Endothelial cell (in vitro differentiated cells): ENCODE measurements around the gene MACROD2. TPM values are rescaled to one million over a fixed set of nuclear protein-coding genes. Genes with fewer than 3 reads are reported as not detected.

Source experiments
- DNase-seq: peaks from one replicate; pipeline ENCODE4 v3.0.0; 2021; ENCODE audit warnings: low spot score
- H3K27ac Mint-ChIP-seq: one replicate; pipeline ENCODE4 v1.8.0; 2021; ENCODE audit warnings: mixed read lengths, inconsistent platforms; ENCODE audit not compliant: unreplicated experiment
- H3K27me3 Mint-ChIP-seq: one replicate; pipeline ENCODE4 v1.8.0; 2021; ENCODE audit warnings: mild to moderate bottlenecking, moderate library complexity, mixed read lengths, inconsistent platforms; ENCODE audit not compliant: unreplicated experiment
- H3K36me3 Mint-ChIP-seq: one replicate; pipeline ENCODE4 v1.8.0; 2021; ENCODE audit warnings: mild to moderate bottlenecking, low read depth, mixed read lengths, inconsistent platforms; ENCODE audit not compliant: unreplicated experiment
- H3K4me1 Mint-ChIP-seq: one replicate; pipeline ENCODE4 v1.8.0; 2021; ENCODE audit warnings: mild to moderate bottlenecking, mixed read lengths, inconsistent platforms; ENCODE audit not compliant: unreplicated experiment
- H3K4me3 Mint-ChIP-seq: one replicate; pipeline ENCODE4 v1.8.0; 2021; ENCODE audit warnings: mild to moderate bottlenecking, mixed read lengths, inconsistent platforms; ENCODE audit not compliant: unreplicated experiment
- H3K9me3 Mint-ChIP-seq: one replicate; pipeline ENCODE4 v1.8.0; 2021; ENCODE audit warnings: mixed read lengths, inconsistent platforms; ENCODE audit not compliant: unreplicated experiment
- total RNA-seq: library from RNA; stranded (reverse); fragmentation: NEBNext Ultra II Directional; extraction: Animal tissue kit (Norgen Biotek cat#: 25700); gene quantifications from one replicate; pipeline ENCODE4 v1.2.1, GENCODE V29; 2021; ENCODE audit not compliant: unreplicated experiment
- TF ChIP-seq, protein P1 (sequence below): fragments of 200-600 bp; sonication (generic); IDR thresholded peaks from one replicate; pipeline ENCODE4 v1.5.0; 2021; ENCODE audit warnings: antibody characterized with exemption; ENCODE audit not compliant: unreplicated experiment

The MACROD2 gene
- total RNA-seq, 1 donor from 2014 or later: 6.4 TPM

DNA sequence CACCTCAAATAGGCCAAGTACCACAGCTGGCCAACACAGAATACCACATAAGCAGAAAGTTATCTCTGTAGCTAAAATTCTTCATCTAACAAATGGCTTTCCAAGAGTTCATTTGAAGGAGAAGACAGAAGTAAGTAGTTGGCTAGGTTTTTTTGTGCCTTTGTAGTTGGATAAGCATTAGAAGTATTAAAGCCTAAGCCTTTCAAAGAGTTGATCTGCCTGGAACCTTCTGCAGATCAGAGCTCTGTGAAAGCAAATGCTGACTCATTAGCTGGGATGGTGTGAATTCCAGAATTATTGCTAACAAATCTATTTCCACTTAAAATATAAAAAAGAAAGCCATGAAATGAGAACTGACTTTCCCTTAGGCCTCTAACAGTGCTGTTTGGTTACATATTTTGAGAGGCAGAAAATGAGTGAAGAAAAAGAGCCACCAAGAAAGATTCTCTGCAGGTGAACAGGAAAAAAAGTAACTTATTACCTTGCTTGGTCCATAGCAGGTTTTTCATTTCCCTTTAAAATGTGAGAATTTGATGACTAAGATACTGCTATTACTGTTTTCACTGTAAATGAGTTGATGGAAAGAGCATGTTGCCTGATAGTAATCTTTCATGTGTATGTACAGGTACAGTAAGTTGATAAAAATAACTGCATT lies 1105.3 kb downstream of the MACROD2 start:
- no peak for DNase-seq
- no peak overlapping the region for H3K27ac Mint-ChIP-seq
- H3K27me3 Mint-ChIP-seq: no peaks in the 10 kb centered on the region
- TF ChIP-seq, protein P1, sequence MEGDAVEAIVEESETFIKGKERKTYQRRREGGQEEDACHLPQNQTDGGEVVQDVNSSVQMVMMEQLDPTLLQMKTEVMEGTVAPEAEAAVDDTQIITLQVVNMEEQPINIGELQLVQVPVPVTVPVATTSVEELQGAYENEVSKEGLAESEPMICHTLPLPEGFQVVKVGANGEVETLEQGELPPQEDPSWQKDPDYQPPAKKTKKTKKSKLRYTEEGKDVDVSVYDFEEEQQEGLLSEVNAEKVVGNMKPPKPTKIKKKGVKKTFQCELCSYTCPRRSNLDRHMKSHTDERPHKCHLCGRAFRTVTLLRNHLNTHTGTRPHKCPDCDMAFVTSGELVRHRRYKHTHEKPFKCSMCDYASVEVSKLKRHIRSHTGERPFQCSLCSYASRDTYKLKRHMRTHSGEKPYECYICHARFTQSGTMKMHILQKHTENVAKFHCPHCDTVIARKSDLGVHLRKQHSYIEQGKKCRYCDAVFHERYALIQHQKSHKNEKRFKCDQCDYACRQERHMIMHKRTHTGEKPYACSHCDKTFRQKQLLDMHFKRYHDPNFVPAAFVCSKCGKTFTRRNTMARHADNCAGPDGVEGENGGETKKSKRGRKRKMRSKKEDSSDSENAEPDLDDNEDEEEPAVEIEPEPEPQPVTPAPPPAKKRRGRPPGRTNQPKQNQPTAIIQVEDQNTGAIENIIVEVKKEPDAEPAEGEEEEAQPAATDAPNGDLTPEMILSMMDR: no peak
- no peaks in the 10 kb centered on the region for H3K9me3 Mint-ChIP-seq
- no peaks in the 10 kb centered on the region for H3K36me3 Mint-ChIP-seq
- H3K4me1 Mint-ChIP-seq: no peaks in the 10 kb centered on the region
- H3K4me3 Mint-ChIP-seq: no peak overlapping the region

DNA sequence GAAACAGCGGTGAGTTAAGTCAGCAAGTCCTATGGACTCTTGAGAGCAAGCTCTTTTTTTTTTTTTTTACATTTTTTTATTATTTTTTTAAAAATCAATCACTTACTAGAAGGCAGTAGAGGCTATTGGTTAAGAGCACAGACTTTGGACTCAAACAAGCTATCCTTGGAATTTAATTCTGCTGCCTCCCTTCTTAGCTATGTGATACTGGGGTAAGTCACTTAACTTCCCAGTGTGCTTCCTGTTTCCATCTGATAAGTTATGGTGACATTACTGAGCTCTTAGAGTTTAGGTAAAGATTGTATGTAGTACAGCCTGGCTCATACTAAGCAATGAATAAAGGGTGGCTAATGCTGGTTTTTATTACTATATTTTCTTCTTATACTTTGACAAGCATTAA lies 1112.6 kb downstream of the MACROD2 start:
- Mint-ChIP-seq H3K9me3 (no peaks in the 10 kb centered on the region), H3K36me3 (no peaks in the 10 kb centered on the region), H3K4me3 (no peak overlapping the region), H3K27me3 (no peaks in the 10 kb centered on the region), H3K27ac (no peak overlapping the region), H3K4me1 (no peaks in the 10 kb centered on the region)
- DNase-seq: no peak
- TF ChIP-seq, protein P1: no peak

DNA sequence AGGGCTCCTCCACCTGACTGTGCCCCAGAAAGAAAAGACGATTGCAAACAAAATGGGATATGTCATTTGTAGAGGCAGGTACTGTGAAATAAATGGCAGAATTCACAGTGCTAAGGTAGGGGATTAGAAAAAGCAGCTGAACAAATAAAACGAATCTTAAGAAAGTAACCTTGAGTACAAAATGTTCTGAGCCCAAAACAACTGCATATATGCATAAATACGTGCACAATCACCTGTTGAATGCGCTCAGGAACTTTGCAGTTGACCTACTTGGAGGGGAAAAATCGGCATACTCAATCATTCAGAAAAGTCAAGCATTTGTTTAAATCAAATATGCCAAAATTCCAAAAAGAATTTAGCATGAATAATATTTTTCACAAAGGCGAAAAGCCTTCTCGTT lies 1114.2 kb downstream of the MACROD2 start:
- no peak overlapping the region for H3K4me3 Mint-ChIP-seq
- TF ChIP-seq, protein P1: no peak
- H3K27me3 Mint-ChIP-seq: no peaks in the 10 kb centered on the region
- no peak overlapping the region for H3K27ac Mint-ChIP-seq
- DNase-seq: no peak
- no peaks in the 10 kb centered on the region for H3K4me1 Mint-ChIP-seq
- no peaks in the 10 kb centered on the region for H3K9me3 Mint-ChIP-seq
- H3K36me3 Mint-ChIP-seq: no peaks in the 10 kb centered on the region

DNA sequence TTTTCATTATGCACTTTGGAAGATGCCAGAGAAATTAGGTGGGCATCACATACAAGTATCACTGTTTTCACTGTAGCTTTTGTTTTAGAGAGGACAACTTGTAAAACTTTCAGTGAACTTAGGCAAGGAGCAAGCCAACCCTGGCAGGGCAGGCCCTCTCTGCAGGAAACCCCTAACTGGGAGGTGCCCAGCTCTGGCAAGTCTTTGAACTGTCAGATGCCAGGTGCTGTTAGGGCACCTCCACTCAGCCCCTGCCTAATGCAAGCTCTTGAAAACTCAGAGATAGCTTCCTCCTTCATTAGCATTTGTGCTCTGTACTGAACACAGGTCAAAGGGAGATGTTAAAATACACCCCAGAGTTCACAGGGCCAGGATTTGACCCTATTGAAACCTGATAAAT lies 1116.3 kb downstream of the MACROD2 start:
- no peak overlapping the region for H3K4me3 Mint-ChIP-seq
- no peaks in the 10 kb centered on the region for H3K27me3 Mint-ChIP-seq
- H3K9me3 Mint-ChIP-seq: no peaks in the 10 kb centered on the region
- DNase-seq: no peak
- no peaks in the 10 kb centered on the region for H3K4me1 Mint-ChIP-seq
- no peak overlapping the region for H3K27ac Mint-ChIP-seq
- TF ChIP-seq, protein P1: no peak
- H3K36me3 Mint-ChIP-seq: no peaks in the 10 kb centered on the region

DNA sequence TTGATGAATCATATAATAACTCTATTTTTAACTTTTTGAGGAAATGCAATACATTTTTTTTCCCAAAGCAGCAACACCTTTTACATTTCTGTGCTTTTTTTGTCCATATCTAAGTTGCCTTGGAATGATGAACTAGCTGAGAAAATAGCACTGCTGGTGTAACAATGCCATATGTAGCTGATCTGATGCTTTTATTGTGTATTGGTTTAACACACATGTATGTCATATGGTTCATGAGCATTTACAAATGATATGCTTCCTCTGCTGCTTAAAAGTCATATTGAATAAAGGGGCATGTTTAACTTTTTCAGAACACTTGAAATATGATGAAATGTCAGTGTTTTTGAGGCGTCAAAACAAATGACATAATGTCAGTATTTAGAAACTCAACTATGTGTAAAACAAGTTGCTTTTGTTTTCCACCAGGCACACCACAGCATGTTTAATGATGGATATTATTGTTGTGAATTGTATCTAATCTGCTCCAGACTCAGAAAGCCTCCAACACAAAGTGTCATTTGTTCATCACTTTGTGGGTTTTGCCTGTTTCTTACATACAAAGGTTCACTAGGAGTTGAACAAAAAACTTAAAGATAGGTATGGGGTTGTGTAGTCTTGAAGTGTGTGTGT lies 1117.9 kb downstream of the MACROD2 start:
- no peaks in the 10 kb centered on the region for H3K4me1 Mint-ChIP-seq
- H3K36me3 Mint-ChIP-seq: no peaks in the 10 kb centered on the region
- H3K27ac Mint-ChIP-seq: no peak overlapping the region
- no peak for DNase-seq
- TF ChIP-seq, protein P1: no peak
- no peak overlapping the region for H3K4me3 Mint-ChIP-seq
- no peaks in the 10 kb centered on the region for H3K27me3 Mint-ChIP-seq
- no peaks in the 10 kb centered on the region for H3K9me3 Mint-ChIP-seq
